ENCODE results near the gene HAND2.

GRCh38 chr4:173560896-173561295 is 30.9 kb upstream of the HAND2 start:
- TF ChIP-seq POLR2A (IDR thresholded peaks at IDR 0.05) (no peak), CTCF (IDR thresholded peaks at IDR 0.05) (no peak)
